Measurements from ENCODE around the gene RFK.
A peak's percentile ranks its signal among the peaks of the same experiment; 100 is the strongest.

RFK gene

DNA sequence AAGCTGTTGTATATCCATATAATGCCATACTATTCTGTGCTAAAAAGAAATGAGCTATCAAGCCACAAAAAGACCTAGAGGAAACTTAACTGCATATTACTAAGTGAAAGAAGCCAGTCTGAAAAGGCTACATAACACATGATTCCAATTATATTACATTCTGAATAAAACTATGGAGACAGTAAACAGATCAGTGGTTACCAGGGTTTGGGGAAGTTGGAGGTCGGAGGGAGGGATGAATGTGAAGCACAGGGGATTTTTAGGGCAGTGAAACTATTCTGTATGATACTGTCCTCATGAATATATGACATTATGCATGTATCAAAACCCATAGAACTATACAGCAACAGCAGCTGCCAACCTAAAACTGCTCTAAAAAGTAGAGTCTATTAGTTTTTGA, 5.6 kb upstream of the RFK start:
- no peak overlapping the region for H3K4me3 ChIP-seq (ENCODE audit: low read depth, low read length)
- TF ChIP-seq, protein P1, sequence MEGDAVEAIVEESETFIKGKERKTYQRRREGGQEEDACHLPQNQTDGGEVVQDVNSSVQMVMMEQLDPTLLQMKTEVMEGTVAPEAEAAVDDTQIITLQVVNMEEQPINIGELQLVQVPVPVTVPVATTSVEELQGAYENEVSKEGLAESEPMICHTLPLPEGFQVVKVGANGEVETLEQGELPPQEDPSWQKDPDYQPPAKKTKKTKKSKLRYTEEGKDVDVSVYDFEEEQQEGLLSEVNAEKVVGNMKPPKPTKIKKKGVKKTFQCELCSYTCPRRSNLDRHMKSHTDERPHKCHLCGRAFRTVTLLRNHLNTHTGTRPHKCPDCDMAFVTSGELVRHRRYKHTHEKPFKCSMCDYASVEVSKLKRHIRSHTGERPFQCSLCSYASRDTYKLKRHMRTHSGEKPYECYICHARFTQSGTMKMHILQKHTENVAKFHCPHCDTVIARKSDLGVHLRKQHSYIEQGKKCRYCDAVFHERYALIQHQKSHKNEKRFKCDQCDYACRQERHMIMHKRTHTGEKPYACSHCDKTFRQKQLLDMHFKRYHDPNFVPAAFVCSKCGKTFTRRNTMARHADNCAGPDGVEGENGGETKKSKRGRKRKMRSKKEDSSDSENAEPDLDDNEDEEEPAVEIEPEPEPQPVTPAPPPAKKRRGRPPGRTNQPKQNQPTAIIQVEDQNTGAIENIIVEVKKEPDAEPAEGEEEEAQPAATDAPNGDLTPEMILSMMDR (IDR thresholded peaks at IDR 0.05; ENCODE audit: low read depth, low read length, missing control alignments) = no peak
- DNase-seq (ENCODE audit: low read depth) = no peak

DNA sequence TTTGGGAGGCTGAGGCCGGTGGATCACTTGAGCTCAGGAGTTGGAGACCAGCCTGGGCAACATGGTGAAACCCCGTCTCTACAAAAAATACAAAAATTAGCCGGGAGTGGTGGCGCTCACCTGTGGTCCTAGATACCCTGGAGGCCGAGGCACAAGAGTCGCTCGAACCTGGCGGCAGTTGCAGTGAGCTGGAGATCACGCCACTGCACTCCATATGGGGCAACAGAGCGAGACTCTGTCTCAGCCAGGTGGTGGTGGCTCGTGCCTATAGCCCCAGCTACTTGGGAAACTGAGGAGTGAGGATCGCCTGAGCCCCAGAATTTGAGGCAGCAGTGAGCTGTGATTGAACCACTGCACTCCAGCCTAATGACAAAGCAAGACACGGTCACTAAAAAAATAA, 2.4 kb upstream of the RFK start:
- no peak for DNase-seq (ENCODE audit: low read depth)
- no peak overlapping the region for H3K4me3 ChIP-seq (ENCODE audit: low read depth, low read length)
- TF ChIP-seq, protein P1 (IDR thresholded peaks at IDR 0.05; ENCODE audit: low read depth, low read length, missing control alignments) = no peak

DNA sequence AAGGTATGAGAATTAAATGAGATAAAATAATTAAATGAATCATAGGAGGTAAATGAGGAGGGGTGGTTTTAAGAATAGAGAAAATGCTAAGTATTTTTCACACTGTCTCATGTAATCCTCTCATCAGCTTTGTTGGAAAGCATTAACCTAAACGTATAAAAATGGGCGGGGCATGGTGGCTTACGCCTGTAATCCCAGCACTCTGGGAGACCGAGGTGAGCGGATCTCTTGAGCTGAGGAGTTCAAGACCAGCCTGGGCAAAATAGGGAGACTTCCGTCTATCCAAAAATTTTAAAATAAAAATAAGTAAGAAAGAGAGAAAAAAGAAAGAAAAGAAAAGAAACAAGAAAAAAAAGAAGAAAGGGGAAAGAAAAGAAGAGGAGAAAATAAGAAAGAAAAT, 1.9 kb upstream of the RFK start:
- no peak for DNase-seq (ENCODE audit: low read depth)
- TF ChIP-seq, protein P1 (IDR thresholded peaks at IDR 0.05; ENCODE audit: low read depth, low read length, missing control alignments) = no peak
- H3K4me3 ChIP-seq (ENCODE audit: low read depth, low read length) = no peak overlapping the region

DNA sequence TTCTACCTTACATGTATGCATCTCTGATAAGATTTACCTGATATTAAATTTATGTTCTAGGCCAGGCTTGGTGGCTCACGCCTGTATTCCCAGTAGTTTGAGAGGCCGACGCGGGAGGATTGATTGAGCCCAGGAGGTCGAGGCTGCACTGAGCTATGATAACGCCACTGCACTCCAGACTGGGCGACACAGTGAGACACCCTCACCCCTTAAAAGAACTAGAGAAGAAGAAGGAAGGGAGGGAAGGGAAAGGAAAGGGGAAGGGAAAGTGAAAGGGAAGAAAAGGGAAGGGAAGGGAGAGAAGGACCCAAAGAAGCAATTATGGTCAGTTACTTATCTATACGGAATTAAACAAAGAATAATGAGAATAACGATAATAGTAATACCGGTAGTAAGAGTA, 1.2 kb upstream of the RFK start:
- TF ChIP-seq, protein P1 (IDR thresholded peaks at IDR 0.05; ENCODE audit: low read depth, low read length, missing control alignments) = no peak

DNA sequence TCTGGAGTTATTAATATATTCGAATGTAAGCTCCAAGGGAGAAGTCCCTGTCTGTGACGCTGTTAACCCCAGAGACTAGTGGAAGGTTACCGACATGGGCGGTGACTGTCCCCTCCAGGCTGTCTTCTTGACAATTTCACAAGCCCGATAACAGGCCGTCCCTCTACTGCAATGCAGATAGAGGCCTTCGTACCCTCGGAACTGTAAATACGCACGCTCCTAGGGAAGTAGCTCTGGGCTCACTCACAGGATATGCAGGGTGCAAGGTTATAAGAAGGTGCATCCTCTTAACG, 680 bp upstream of the RFK start:
- DNase-seq (ENCODE audit: low read depth) = no peak
- peak overlapping the region; percentile 93 for H3K4me3 ChIP-seq (ENCODE audit: low read depth, low read length)
- TF ChIP-seq, protein P1 (IDR thresholded peaks at IDR 0.05; ENCODE audit: low read depth, low read length, missing control alignments) = no peak

More for the DNA sequence above, 1.2 kb upstream of the RFK start:
- H3K4me3 ChIP-seq (ENCODE audit: low read depth, low read length) = peak overlapping the region; percentile 93; the same call in 1 of the 2 replicates
- no peak for DNase-seq (ENCODE audit: low read depth)

DNA sequence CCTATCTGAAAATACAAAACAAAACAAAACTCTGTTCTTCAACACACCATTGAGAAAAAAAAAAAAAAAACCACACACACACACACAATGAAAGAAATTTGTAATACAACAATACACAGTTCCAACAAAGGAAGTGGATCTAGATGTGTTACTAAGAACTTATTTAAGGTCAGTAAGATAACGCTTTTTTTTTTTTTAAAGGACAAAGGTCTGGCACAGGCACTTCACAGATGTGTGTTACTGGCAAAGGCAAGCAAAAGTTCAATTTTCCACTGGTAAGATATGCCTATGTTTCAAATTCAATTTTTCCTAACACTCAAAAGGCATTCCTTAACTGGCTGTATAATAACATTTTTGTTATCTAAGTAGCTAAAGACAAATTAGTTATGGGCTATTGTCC, 3.6 kb downstream of the RFK start:
- no peak for DNase-seq (ENCODE audit: low read depth)
- TF ChIP-seq, protein P1 (IDR thresholded peaks at IDR 0.05; ENCODE audit: low read depth, low read length, missing control alignments) = no peak
- H3K4me3 ChIP-seq (ENCODE audit: low read depth, low read length) = no peak overlapping the region

DNA sequence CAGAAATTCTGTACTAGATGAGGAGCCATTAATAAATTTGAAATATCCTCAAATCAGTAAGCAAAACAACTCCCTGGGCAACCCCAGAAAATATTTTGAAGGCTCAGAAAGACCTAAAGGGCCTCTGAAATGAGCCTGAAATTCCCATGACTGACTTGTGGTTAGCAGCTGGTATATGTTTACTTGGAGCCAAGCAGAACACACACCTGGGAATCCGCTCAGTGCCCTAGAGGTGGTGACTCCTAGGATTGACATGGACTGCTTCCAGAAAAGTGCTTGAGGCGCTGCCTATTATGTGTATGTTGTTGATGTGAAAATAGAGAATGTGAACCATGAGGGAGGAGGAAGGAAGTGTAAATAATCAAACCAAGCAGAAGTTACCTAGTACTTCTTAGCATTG, 14.7 kb downstream of the RFK start:
- no peak for DNase-seq (ENCODE audit: low read depth)
- TF ChIP-seq, protein P1 (IDR thresholded peaks at IDR 0.05; ENCODE audit: low read depth, low read length, missing control alignments) = no peak
- H3K4me3 ChIP-seq (ENCODE audit: low read depth, low read length) = no peak overlapping the region

All from GM12864 (cell line).